H9 (cell line): ENCODE results near the gene RAF1. TPM values are rescaled to one million over a fixed set of nuclear protein-coding genes. Genes with fewer than 3 reads are reported as not detected.

ENCODE experiments used
- DNase-seq: peaks from one replicate; pipeline ENCODE4 v3.0.0-alpha.2; 2017
- H2AFZ ChIP-seq: one replicate; pipeline ENCODE4 v1.6.1; 2013; ENCODE audit warnings: mild to moderate bottlenecking, low read length, control low read depth, moderate library complexity
- H2AK5ac ChIP-seq: 2 replicates; pipeline ENCODE4 v1.6.1; 2013; ENCODE audit warnings: low read length, control low read depth, mixed read lengths; ENCODE audit not compliant: insufficient read length
- H2BK120ac ChIP-seq: one replicate; pipeline ENCODE4 v1.6.1; 2013; ENCODE audit warnings: low read depth, mild to moderate bottlenecking, low read length, control low read depth, inconsistent platforms; ENCODE audit not compliant: poor library complexity, severe bottlenecking
- H2BK12ac ChIP-seq: 2 replicates; pipeline ENCODE4 v1.6.1; 2013; ENCODE audit warnings: low read length, control low read depth, mixed read lengths, low read depth; ENCODE audit not compliant: insufficient read length
- H2BK15ac ChIP-seq: 2 replicates; pipeline ENCODE4 v1.6.1; 2013; ENCODE audit warnings: low read depth, low read length, control low read depth
- H2BK20ac ChIP-seq: one replicate; pipeline ENCODE4 v1.6.1; 2013; ENCODE audit warnings: low read depth, mild to moderate bottlenecking, low read length, control low read depth, inconsistent platforms; ENCODE audit not compliant: poor library complexity, severe bottlenecking
- H2BK5ac ChIP-seq: 2 replicates; pipeline ENCODE4 v1.6.1; 2013; ENCODE audit warnings: low read length, control low read depth, mixed read lengths; ENCODE audit not compliant: insufficient read length
- H3K14ac ChIP-seq: 2 replicates; pipeline ENCODE4 v1.6.1; 2013; ENCODE audit warnings: low read length, control low read depth; ENCODE audit not compliant: insufficient read depth
- H3K18ac ChIP-seq: 2 replicates; pipeline ENCODE4 v1.6.1; 2013; ENCODE audit warnings: low read depth, mild to moderate bottlenecking, mixed read lengths, low read length, control low read depth; ENCODE audit not compliant: insufficient read length
- H3K23ac ChIP-seq: 2 replicates; pipeline ENCODE4 v1.6.1; 2013; ENCODE audit warnings: low read length, control low read depth, mixed read lengths, low read depth; ENCODE audit not compliant: insufficient read length
- H3K23me2 ChIP-seq: 2 replicates; pipeline ENCODE4 v1.6.1; 2013; ENCODE audit warnings: low read depth, mild to moderate bottlenecking, mixed read lengths, low read length, control low read depth; ENCODE audit not compliant: insufficient read length, poor library complexity, severe bottlenecking
- H3K27ac ChIP-seq: 2 replicates; pipeline ENCODE4 v1.5.1; 2013; ENCODE audit warnings: low read length, control low read depth, mixed read lengths, low read depth; ENCODE audit not compliant: insufficient read length
- H3K27me3 ChIP-seq: 2 replicates; pipeline ENCODE4 v1.6.1; 2013; ENCODE audit warnings: low read length, control low read depth, inconsistent platforms; ENCODE audit not compliant: insufficient read depth
- H3K4ac ChIP-seq: 2 replicates; pipeline ENCODE4 v1.6.1; 2013; ENCODE audit warnings: low read depth, mild to moderate bottlenecking, control low read depth, inconsistent platforms, low read length, moderate library complexity
- H3K4me1 ChIP-seq: 2 replicates; pipeline ENCODE4 v1.6.1; 2013; ENCODE audit warnings: low read length, control low read depth, inconsistent platforms; ENCODE audit not compliant: insufficient read depth
- H3K4me2 ChIP-seq: 2 replicates; pipeline ENCODE4 v1.6.1; 2013; ENCODE audit warnings: low read length, control low read depth, mixed read lengths; ENCODE audit not compliant: insufficient read length, insufficient read depth
- H3K56ac ChIP-seq: 2 replicates; pipeline ENCODE4 v1.6.1; 2013; ENCODE audit warnings: low read depth, mild to moderate bottlenecking, mixed read lengths, low read length, control low read depth; ENCODE audit not compliant: insufficient read length
- H3K79me1 ChIP-seq: 2 replicates; pipeline ENCODE4 v1.6.1; 2013; ENCODE audit warnings: low read depth, mild to moderate bottlenecking, moderate library complexity, low read length, control low read depth, inconsistent platforms; ENCODE audit not compliant: insufficient read depth, poor library complexity, severe bottlenecking
- H3K79me2 ChIP-seq: 2 replicates; pipeline ENCODE4 v1.6.1; 2013; ENCODE audit warnings: low read length, control low read depth, inconsistent platforms; ENCODE audit not compliant: insufficient read depth
- H3K9ac ChIP-seq: 2 replicates; pipeline ENCODE4 v1.6.1; 2013; ENCODE audit warnings: low read length, control low read depth, mixed read lengths; ENCODE audit not compliant: insufficient read length; ENCODE audit errors: extremely low read depth
- H3K9me3 ChIP-seq: one replicate; pipeline ENCODE4 v1.6.1; 2013; ENCODE audit warnings: low read depth, low read length, inconsistent platforms; ENCODE audit not compliant: control insufficient read depth
- H3T11ph ChIP-seq: one replicate; pipeline ENCODE4 v1.6.1; 2013; ENCODE audit warnings: mild to moderate bottlenecking, low read length, control low read depth, inconsistent platforms
- H4K20me1 ChIP-seq: one replicate; pipeline ENCODE4 v1.6.1; 2013; ENCODE audit not compliant: control insufficient read depth, insufficient read length, insufficient read depth
- H4K5ac ChIP-seq: 2 replicates; pipeline ENCODE4 v1.6.1; 2013; ENCODE audit warnings: low read depth, mild to moderate bottlenecking, mixed read lengths, low read length, control low read depth; ENCODE audit not compliant: insufficient read length
- H4K8ac ChIP-seq: replicated peaks from 2 replicates; pipeline ENCODE4 v1.6.1; 2013; ENCODE audit warnings: low read length, control low read depth, mixed read lengths, low read depth; ENCODE audit not compliant: insufficient read length
- H4K91ac ChIP-seq: 2 replicates; pipeline ENCODE4 v1.6.1; 2013; ENCODE audit warnings: low read depth, mild to moderate bottlenecking, moderate library complexity, mixed read lengths, low read length, control low read depth; ENCODE audit not compliant: insufficient read length
- H3K27ac Mint-ChIP-seq, 3 experiments: 2 replicates in 2 of 3; 3 replicates in 1 of 3; pipeline ENCODE4 v1.8.0; 2020 to 2021; ENCODE audit warnings: mixed read lengths in 3 of 3, mild to moderate bottlenecking in 1 of 3, moderate library complexity in 1 of 3
- H3K27me3 Mint-ChIP-seq: 2 replicates; pipeline ENCODE4 v1.8.0; 2021; ENCODE audit warnings: low read depth, mild to moderate bottlenecking, moderate library complexity, mixed read lengths
- H3K36me3 Mint-ChIP-seq, 3 experiments: 2 replicates in 2 of 3; 3 replicates in 1 of 3; pipeline ENCODE4 v1.8.0; 2020 to 2021; ENCODE audit warnings: low read depth in 3 of 3, mixed read lengths in 3 of 3; ENCODE audit not compliant: insufficient read depth in 1 of 3
- H3K4me1 Mint-ChIP-seq, 2 experiments: 2 replicates each; pipeline ENCODE4 v1.8.0; 2020; ENCODE audit warnings: mixed read lengths in 2 of 2
- H3K4me3 Mint-ChIP-seq, 2 experiments: 2 replicates in 1 of 2; 3 replicates in 1 of 2; pipeline ENCODE4 v1.8.0; 2020 to 2021; ENCODE audit warnings: mild to moderate bottlenecking in 2 of 2, mixed read lengths in 2 of 2, moderate library complexity in 1 of 2
- H3K9me3 Mint-ChIP-seq, 2 experiments: 2 replicates in 1 of 2; 3 replicates in 1 of 2; pipeline ENCODE4 v1.8.0; 2020; ENCODE audit warnings: mild to moderate bottlenecking in 2 of 2, mixed read lengths in 2 of 2, moderate library complexity in 1 of 2
- WGBS: extraction: QIAGEN DNeasy Blood & Tissue Kit; methylation state at CpG from one replicate; pipeline ENCODE4 v1.1.7; 2013; ENCODE audit warnings: missing lambda C conversion rate, low lambda C conversion rate, mixed read lengths; ENCODE audit not compliant: insufficient read length; ENCODE audit errors: extremely low coverage; 5-methylcytosine and 5-hydroxymethylcytosine counted together
- total RNA-seq: library from RNA; stranded (reverse); gene quantifications from 2 replicates; pipeline ENCODE4 v1.2.1, GENCODE V29; 2021
- TF ChIP-seq, protein P1 (sequence below): fragments of 200-600 bp; sonication (generic); conservative IDR thresholded peaks from 3 replicates; pipeline ENCODE4 v1.8.0; 2021; ENCODE audit warnings: antibody characterized with exemption, mild to moderate bottlenecking

Gene RAF1
- total RNA-seq, 1 experiment from 2014 or later = 112 TPM

DNA sequence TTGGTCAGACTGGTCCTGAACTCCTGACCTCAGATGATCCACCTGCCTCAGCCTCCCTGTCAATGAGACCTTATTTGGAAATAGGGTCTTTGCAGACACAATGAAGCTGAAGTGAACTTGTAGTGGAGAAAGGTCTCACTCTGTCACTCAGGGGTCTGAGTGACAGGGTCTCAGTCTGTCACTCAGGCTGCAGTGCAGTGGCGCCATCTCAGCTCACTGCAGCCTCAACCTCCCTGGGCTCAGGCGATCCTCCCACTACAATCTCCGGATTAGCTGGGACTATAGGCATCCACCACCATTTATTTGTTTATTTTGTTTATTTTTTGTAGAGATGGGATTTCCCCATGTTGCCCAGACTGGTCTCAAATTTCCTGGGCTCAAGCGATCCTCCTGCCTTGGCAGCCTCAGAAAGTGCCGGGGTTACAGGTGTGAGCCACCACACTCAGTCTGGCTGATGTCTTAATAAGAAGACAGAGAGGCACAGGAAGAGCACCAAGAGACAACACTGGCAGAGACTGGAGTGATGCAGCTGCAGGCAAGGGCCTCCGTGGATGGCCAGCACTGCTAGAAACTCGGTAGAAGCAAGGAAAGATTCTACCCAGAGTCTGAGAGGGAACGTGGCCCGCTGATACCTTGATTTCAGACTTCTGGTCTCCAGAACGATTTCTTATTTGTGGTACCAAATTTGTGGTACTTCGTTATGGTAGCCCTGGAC is 26.2 kb upstream of the RAF1 start:
- H3K9me3 Mint-ChIP-seq = no peaks in the 10 kb centered on the region
- Histone ChIP-seq H3K9ac (no peak overlapping the region), H3K4me2 (no peak overlapping the region), H2BK15ac (no peak overlapping the region), H4K20me1 (no peaks in the 10 kb centered on the region), H3K79me1 (no peaks in the 10 kb centered on the region), H2BK12ac (no peak overlapping the region), H3K23me2 (no peaks in the 10 kb centered on the region), H3K18ac (no peak overlapping the region), H3K56ac (no peak overlapping the region), H2BK20ac (no peak overlapping the region), H4K91ac (no peak overlapping the region), H3K4ac (no peak overlapping the region), H4K8ac (no peak overlapping the region), H3K79me2 (no peaks in the 10 kb centered on the region), H4K5ac (no peak overlapping the region), H2BK120ac (no peak overlapping the region), H2AFZ (no peak overlapping the region), H2AK5ac (no peak overlapping the region), H2BK5ac (no peak overlapping the region), H3K4me1 (no peaks in the 10 kb centered on the region), H3K23ac (no peak overlapping the region), H3K27ac (no peak overlapping the region), H3T11ph (no peak overlapping the region), H3K14ac (no peak overlapping the region), H3K27me3 (no peaks in the 10 kb centered on the region; the same call in 1 of the 2 replicates), H3K9me3 (no peaks in the 10 kb centered on the region)
- no peak overlapping the region for H3K4me3 Mint-ChIP-seq
- TF ChIP-seq, protein P1, sequence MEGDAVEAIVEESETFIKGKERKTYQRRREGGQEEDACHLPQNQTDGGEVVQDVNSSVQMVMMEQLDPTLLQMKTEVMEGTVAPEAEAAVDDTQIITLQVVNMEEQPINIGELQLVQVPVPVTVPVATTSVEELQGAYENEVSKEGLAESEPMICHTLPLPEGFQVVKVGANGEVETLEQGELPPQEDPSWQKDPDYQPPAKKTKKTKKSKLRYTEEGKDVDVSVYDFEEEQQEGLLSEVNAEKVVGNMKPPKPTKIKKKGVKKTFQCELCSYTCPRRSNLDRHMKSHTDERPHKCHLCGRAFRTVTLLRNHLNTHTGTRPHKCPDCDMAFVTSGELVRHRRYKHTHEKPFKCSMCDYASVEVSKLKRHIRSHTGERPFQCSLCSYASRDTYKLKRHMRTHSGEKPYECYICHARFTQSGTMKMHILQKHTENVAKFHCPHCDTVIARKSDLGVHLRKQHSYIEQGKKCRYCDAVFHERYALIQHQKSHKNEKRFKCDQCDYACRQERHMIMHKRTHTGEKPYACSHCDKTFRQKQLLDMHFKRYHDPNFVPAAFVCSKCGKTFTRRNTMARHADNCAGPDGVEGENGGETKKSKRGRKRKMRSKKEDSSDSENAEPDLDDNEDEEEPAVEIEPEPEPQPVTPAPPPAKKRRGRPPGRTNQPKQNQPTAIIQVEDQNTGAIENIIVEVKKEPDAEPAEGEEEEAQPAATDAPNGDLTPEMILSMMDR = no peak
- H3K27me3 Mint-ChIP-seq = no peaks in the 10 kb centered on the region; the same call in 1 of the 2 replicates
- WGBS = no CpG with 5 or more reads among the region's 11 CpGs
- H3K36me3 Mint-ChIP-seq = no peaks in the 10 kb centered on the region
- peaks cover 7 to 11% of the 10 kb centered on the region in 2 experiments for H3K4me1 Mint-ChIP-seq
- no peak for DNase-seq
- H3K27ac Mint-ChIP-seq = peak overlapping the region in 1 of 3 experiments; percentile 56; a peak in 3 of 7 replicates
